Astrocyte of the cerebellum (primary cell): ENCODE data around the gene MXRA5.
"Not testable (repeated sequence)": the region's sequence is repeated elsewhere in the genome, so short reads cannot be mapped to it uniquely, and the experiment has no call there.

Experiments used
- DNase-seq: peaks from one replicate; pipeline ENCODE4 v3.0.0-alpha.2; 2011; ENCODE audit warnings: low read depth
- H3K4me3 ChIP-seq: 2 replicates; pipeline ENCODE4 v1.5.1; 2011; ENCODE audit warnings: mild to moderate bottlenecking, low read depth, low read length, moderate library complexity
- in situ Hi-C: cut with HindIII; loops from 2 replicates; pipeline ENCODE4 v1.10.0; 2017; ENCODE audit warnings: low sequenced_read_pairs
- TF ChIP-seq, protein P1 (sequence below): IDR thresholded peaks from 2 replicates; pipeline ENCODE4 v1.5.1; 2012; ENCODE audit warnings: low read length, low read depth, moderate library complexity, mild to moderate bottlenecking; ENCODE audit errors: missing control alignments

Gene MXRA5

DNA sequence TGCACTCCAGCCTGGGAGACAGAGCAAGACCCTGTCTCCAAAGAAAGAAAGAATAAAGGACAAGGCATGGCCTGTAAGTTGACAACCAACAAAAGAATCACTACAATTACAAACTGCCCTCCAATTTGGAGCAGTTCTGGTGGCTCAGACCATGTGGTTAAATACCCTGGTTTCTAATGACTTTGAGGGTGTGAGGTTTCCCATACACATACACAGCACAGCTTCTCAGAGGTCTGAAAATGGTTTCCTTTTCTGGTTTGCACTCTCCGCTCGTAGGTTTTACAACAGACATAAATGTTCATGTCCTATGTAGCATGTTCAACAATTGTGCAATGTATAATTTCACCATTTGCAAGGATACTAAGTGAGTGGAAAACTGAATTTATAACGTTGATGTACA lies 34.2 kb upstream of the MXRA5 start:
- no peak overlapping the region for H3K4me3 ChIP-seq
- TF ChIP-seq, protein P1, sequence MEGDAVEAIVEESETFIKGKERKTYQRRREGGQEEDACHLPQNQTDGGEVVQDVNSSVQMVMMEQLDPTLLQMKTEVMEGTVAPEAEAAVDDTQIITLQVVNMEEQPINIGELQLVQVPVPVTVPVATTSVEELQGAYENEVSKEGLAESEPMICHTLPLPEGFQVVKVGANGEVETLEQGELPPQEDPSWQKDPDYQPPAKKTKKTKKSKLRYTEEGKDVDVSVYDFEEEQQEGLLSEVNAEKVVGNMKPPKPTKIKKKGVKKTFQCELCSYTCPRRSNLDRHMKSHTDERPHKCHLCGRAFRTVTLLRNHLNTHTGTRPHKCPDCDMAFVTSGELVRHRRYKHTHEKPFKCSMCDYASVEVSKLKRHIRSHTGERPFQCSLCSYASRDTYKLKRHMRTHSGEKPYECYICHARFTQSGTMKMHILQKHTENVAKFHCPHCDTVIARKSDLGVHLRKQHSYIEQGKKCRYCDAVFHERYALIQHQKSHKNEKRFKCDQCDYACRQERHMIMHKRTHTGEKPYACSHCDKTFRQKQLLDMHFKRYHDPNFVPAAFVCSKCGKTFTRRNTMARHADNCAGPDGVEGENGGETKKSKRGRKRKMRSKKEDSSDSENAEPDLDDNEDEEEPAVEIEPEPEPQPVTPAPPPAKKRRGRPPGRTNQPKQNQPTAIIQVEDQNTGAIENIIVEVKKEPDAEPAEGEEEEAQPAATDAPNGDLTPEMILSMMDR, result no peak
- in situ Hi-C loops, result no loop called here
- no peak for DNase-seq

DNA sequence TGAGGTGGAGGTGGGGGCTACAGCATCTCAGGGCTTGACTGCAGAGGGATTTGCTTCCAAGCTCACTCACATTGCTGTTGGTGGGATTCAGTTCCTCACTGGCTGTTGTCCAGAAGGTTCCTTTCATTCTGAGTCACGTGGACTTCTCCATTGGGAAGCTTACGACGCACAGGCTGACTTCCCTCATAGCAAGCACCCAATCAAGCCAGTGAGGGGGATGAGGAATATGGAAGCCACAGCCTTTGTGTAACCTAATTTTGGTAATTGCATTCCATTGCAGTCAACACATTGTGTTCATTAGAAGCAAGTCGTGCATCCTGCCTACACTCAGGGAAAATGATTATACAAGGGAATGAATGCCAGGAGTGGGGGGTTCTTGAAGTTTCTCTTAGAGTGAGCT lies 32.7 kb upstream of the MXRA5 start:
- no peak for DNase-seq
- in situ Hi-C loops, result no loop called here
- TF ChIP-seq, protein P1, result no peak
- no peak overlapping the region for H3K4me3 ChIP-seq

DNA sequence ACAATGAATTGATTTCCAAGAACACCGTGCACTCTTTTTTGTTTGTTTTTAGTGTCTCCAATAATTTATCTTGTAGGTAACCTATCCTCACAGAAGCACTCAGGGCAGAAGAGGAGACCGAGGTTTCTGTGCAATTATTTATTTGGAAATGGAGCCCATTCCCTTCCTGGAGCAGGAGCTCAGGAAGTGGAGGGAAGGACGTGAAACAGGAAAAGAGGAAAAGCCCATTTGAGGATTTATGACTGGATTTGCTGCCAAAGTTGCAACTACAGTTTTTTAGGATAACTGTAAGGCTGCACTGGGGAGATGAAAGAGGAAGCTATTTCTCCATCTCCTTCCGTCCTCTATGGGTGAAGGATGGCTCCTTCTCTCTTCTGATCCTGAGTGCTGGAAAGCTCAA lies 31.7 kb upstream of the MXRA5 start:
- H3K4me3 ChIP-seq, result no peak overlapping the region
- in situ Hi-C loops, result no loop called here
- no peak for DNase-seq
- TF ChIP-seq, protein P1, result no peak

DNA sequence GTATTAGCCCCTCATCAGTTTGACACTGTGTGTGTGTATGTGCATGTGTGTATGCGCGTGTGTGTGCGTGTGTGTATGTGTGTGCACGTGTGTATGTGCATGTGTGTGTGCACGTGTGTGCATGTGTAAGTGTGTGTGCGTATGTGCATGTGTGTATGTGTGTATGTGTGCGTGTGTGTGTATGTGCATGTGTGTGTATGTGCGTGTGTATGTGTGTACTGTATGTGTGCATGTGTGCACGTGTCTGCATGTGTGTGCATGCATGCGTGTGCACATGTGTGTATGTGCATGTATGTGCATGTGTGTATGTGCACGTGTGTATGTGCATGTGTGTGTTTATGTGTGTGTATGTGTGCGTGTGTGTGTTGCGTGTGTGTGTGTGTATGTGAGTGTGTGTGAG lies 31.1 kb upstream of the MXRA5 start:
- in situ Hi-C loops, result no loop called here
- H3K4me3 ChIP-seq, result no peak overlapping the region
- TF ChIP-seq, protein P1, result no peak
- DNase-seq, result no peak

DNA sequence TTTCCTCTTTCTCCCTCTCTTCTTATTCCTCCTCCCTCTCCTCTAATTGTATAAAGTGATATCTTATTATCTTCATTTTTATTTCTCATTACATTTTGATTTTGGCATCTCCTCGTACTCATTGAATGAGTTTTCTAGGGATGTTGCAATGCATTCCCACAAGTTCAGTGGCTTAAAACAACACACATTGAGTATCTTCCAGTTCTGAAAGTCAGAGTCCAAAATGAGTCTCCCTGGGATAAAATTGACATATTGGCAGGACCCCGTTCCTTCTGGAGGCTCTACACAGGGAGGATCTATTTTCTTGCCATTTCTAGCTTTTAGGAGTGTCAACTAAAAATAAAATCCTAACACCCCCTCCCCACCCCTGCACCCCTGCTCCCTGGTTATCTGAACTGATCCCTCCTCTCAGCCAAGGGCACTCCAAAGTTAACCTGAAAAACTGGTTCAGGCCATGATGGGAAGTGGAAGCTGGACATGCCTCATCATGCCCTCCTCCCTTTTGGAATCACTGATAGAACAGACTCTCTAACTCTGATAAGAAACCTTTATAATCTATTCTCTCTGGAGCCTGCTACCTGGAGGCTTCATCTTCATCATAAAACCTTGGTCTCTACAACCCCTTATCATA lies 29.5 kb upstream of the MXRA5 start:
- H3K4me3 ChIP-seq, DNase-seq, in situ Hi-C loops: not testable (repeated sequence)

DNA sequence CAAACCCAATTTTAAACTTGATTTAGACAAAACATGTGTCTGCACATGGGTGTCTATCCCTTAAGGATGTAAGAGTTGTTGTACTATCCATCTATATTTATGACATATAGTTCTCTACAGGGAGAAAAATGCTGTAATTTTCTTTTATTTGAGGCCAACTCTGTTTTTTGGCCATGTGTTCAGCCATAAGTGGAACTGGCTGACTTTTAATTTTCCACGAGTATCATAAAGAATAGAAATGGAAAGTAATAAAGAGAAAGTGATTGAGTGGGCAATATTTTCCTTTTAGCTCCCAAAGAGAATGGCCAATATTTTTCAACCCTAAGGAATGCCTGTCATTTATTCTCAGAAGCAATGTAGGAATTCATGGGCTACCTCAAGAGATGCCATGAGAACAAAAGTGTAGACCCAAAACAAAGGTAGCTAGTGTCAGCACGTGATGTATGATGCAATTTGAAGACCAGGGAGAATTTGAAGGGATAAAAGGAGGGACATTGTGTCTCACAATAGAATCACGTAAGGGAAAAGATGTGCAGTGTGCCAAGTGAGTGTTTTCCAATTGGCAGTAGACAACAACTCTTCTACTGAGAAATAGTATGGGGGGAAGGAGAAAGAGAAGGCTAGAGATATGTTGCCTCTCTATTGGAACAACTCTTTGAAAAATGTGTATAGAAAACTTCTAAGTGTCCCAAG lies 27.8 kb upstream of the MXRA5 start:
- no peak overlapping the region for H3K4me3 ChIP-seq
- TF ChIP-seq, protein P1, result no peak
- no peak for DNase-seq
- in situ Hi-C loops, result no loop called here

DNA sequence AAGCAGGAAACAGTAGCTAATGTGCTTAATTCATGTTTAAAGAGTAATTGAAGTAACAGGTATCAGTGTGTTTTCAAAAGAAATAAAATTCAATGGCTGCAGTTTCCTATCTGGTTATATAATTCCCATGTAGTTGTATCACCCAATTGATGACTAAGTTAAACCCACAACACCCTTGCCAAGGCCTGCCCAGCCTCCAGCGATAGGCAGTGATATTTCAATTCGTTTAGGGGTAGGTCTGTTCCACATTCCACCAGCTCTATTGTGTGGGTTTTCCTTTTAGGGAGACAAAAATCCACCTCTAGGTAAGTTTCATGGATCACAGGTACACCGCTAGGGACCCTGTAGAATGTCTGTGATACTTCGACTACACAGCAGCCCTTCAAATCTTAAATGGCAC lies 24.7 kb upstream of the MXRA5 start:
- TF ChIP-seq, protein P1, result no peak
- no peak overlapping the region for H3K4me3 ChIP-seq
- in situ Hi-C loops, result no loop called here
- DNase-seq, result no peak
